Amniotic epithelial cell (primary cell): ENCODE data around the gene PPM1M.
A peak's percentile ranks its signal among the peaks of the same experiment; 100 is the strongest.
"Not testable (repeated sequence)": the region's sequence is repeated elsewhere in the genome, so short reads cannot be mapped to it uniquely, and the experiment has no call there.

ENCODE experiments used
- DNase-seq: peaks from one replicate; pipeline ENCODE4 v3.0.0-alpha.2; 2010; ENCODE audit warnings: low read depth

Gene PPM1M

DNA sequence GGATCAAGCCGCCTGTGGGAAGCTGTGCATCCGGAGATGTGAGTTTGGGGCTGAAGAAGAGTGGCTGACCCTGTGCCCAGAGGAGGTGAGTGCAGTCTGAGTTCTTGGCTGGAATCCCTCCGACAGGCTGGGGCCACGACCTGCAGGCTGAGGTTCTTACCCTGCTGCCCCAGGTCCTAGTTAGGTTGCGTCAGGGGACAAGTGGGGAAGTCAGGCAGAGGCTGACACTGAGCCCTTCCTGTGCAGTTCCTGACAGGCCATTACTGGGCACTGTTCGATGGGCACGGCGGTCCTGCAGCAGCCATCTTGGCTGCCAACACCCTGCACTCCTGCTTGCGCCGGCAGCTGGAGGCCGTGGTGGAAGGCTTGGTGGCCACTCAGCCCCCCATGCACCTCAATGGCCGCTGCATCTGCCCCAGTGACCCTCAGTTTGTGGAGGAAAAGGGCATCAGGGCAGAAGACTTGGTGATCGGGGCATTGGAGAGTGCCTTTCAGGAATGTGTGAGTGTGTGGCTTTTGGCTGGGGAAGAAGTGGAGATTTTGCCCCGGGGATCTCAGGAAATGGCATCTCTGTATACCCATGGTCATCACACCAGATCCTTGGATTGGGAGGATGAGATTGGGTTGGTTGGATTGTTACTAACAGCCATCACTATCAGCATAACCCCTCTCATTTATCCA is 1.3 kb downstream of the PPM1M start:
- DNase-seq: no peak

- DNase-seq: no peak
Observed at GRCh38 chr3:52247409-52248164, 2.0 kb downstream of the PPM1M start.

DNA sequence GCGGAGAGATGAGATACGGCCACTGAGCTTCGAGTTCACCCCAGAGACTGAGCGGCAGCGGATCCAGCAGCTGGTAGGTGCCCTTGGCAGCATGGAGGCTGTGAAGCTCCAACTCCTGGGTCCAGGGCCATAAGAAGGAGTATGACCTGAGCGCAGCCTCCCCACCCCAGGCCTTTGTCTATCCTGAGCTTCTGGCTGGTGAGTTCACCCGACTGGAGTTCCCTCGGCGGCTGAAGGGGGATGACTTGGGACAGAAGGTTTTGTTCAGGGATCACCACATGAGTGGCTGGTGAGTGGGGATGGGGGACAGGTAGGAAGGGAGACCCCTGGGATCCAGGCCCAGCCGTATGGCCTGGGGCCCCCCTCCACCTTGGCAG is 2.6 kb downstream of the PPM1M start:
- DNase-seq: no peak

- DNase-seq: no peak
Observed at GRCh38 chr3:52248816-52249547, 3.4 kb downstream of the PPM1M start.

GRCh38 chr3:52249683-52250082 is 4.1 kb downstream of the PPM1M start:
- no peak for DNase-seq

GRCh38 chr3:52250122-52250521 is 4.6 kb downstream of the PPM1M start:
- no peak for DNase-seq

DNA sequence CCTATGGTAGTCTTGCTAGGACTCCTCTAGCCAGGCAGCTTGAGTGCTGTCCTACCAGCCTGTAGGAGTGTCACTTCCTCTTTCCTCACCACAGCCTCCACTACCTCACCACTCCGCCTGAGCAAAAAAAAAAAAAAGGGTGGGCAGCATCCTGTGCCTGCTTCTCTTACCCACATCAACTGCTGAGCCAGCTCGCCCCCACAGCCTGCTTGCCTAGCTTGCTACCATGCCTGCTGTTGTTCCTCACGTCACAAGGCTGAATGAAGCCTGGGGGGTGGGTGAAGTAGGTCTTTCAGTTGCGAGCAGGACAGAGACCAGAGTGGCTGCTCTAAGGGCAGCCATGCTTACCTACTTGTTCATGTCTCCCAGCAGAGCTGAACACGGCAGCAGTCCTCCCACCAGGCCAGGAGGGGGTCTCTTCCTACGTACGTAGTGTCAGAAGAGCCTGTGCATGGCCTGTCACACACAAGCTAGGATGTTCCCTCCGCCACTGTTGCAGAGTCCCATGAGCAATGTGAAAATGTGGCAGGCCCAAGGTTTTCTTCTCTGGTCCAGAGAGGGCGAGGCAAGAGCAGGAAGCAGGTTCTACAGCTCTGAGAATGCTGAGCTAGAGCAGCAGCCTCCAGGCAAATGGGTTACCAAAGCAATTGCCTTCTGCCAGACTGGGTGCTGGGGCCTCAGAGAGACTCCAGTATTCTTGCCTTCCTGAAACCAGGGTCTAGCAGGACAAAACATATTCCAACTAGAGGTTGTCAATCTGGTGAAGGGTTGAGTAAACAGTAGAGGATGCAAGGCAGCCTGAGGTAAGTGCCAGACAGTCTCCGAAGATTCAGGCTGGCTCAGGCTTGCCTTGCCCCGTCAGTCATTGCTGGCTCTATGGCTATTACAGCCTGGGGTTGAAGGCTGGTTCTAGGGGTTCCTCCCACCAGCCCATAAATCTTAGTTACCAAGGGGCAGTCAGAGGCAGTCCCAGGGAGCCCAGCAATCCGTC is 8.1 kb downstream of the PPM1M start:
- DNase-seq: peak; percentile 50

GRCh38 chr3:52254608-52255007 is 9.0 kb downstream of the PPM1M start:
- DNase-seq: no peak

GRCh38 chr3:52256159-52256558 is 10.6 kb downstream of the PPM1M start:
- no peak for DNase-seq

DNA sequence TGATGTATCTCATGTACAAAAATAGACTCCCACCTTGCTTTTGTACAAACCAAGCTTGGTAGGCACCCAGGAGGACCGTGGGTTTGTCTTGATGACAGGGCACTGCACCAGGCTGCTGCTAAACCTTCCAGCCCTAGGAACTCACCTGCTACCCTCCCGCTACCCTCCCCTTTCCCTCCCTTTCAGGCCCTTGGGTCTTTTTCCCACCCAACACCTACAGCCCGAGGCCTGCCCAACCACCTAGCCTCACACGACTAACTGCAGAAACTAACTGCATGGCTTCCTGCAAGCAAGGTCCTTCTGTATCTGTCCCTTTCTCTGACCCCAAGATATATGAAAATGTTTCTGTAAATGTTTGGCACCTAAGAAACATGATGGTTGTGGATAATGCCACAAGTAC is 11.1 kb downstream of the PPM1M start:
- no peak for DNase-seq

DNA sequence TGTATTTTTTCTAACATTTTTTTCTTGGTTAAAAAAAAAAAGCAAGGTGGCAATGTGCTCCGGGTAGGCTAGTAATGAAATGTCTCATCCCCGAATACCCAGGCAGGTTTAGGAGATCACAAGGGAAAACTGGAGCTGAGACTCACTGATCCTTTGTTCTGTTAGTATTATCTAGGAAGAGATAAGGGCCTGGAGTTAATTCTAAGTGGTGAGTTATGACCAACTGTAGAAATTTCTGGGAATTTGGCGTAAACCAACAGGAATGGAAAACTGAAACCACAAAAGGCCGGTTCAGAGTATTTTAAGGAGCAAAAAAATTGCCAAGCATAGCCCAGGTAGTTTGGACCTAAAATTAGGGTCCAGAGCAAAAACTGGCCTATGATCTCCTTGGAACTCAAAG is 12.4 kb downstream of the PPM1M start:
- DNase-seq: peak; percentile 90

DNA sequence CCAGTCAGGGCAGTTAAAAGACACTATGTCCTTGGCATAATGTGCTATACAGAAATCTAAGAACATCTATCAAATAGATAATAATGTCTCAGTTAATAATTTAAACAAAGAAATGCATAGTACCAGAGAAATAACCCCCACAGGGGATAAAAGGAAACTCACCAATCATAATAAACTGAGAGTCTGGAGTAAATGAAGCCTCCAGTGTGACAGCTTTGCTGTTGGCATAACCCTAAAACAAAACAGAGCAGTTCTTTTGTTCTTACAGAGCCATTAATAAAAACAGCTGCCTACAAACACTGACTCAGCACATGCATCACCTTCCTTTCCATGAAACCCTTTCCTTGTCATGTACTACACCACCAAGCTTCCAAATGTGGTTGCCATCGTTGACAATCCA is 13.5 kb downstream of the PPM1M start:
- peak; percentile 81 for DNase-seq

- no peak for DNase-seq
Observed at GRCh38 chr3:52259448-52259847, 13.9 kb downstream of the PPM1M start.

DNA sequence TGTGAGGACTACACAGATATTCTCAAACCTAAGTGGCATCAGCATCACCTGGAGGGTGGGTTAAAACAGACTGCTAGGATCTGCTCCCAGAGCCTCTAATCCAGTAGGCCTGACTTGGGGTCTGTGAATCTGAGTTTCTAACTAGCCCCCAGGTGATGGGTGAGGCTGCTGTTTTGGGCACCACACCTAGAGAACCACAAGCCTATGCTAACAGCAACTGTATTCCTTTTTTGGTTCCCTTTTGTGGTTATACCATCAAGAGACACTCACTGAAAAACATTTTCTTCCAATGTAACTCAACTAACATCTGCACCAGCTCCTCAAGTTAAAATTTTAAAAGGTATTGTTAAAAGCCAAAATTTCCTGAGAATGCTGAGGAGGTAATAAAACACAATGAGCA is 16.9 kb downstream of the PPM1M start:
- no peak for DNase-seq

- no peak for DNase-seq
Observed at GRCh38 chr3:52265387-52265786, 19.8 kb downstream of the PPM1M start.

DNA sequence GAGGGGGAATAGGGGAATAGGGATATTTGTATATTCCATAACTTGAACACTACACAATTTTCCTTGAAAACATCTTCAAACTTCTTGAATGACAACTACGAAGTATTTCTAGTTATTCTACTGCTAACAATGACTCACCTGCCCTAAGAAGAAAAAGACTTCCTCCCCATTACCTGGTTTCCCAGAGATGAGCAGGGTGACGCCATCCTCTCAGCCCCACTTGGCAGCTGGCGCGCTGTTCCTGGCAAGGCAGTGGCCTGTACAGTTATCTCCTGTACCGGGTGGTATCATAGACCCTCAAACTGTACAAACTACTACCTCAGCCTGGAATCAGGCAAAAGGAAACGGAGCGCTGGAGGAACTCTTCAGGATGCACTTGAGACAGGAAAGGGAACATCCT is 22.5 kb downstream of the PPM1M start:
- DNase-seq: no peak

DNA sequence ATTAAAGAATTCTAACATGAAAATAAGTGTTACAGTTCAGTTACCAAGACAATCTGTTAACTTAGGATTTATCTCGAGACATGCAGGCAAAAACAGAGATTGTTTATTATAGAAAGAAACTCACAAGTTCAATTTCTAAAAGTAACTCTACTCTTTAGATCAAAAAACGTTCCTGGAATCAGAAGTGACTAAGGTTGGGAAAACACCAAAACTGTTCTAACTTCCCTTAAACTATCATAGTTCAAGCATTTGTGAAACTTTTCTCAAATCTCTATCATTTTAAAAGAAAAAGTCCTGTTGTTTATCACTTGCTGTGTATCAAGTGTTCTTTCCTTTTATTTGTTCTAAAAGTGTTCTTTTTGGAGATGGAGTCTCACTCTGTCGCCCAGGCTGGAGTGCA is 24.2 kb downstream of the PPM1M start:
- no peak for DNase-seq

- DNase-seq: no peak
Observed at GRCh38 chr3:52270252-52270754, 24.7 kb downstream of the PPM1M start.

DNA sequence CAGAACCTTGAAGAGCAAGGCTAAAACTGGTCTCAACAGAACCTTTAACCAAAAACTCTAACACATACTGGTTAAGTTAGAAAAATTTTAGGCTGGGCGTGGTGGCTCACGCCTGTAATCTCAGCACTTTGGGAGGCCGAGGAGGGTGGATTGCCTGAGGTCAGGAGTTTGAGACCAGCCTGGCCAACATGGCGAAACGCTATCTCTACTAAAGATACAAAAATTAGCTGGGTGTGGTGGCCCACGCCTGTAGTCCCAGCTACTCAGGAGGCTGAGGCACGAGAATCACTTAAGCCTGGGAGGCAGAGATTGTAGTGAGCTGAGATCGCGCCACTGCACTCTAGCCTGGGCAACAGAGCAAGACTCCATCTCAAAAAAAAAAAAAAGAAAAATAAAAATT is 26.6 kb downstream of the PPM1M start:
- not testable (repeated sequence) for DNase-seq

DNA sequence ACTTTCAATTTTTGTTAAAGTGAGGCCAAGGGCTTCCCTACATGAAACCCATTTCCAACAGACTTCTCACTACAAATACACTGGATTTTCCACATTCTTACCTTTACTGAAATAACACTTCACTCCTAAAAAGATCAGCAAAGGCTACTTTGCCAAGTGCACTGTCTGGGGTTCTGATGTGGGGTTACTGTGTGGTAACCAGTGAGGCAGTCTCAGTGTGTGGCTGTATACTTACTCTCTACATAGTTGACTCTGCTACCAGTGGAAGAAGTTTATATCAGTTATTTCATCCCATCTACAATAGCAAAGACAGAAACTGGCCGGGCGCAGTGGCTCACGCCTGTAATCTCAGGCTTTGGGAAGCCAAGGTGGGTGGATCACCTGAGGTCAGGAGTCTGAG is 27.3 kb downstream of the PPM1M start:
- DNase-seq: no peak

DNA sequence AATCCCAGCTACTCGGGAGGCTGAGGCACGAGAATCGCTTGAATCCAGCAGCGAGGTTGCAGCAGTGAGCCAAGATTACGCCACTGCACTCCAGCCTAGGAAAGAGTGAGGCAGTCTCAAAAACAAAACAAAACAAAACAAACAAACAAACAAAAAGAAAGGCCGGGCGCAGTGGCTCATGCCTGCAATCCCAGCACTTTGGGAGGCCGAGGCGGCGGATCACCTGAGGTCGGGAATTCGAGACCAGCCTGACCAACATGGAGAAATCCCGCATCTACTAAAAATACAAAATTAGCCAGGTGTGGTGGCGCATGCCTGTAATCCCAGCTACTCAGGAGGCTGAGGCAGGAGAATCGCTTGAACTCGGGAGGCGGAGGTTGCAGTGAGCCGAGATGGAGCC is 29.2 kb downstream of the PPM1M start:
- not testable (repeated sequence) for DNase-seq
